ENCODE measurements around the gene KLHL41.
"Not testable (repeated sequence)": the region's sequence is repeated elsewhere in the genome, so short reads cannot be mapped to it uniquely, and the experiment has no call there.

The KLHL41 gene

GRCh38 chr2:169507698-169508097, 1.8 kb upstream of the KLHL41 start:
- DNase-seq (ENCODE audit: extremely low read depth in 1 of 2, low read depth in 1 of 2), result no peak

GRCh38 chr2:169509955-169510354, 453 bp downstream of the KLHL41 start:
- no peak for DNase-seq (ENCODE audit: extremely low read depth in 1 of 2, low read depth in 1 of 2)

GRCh38 chr2:169510496-169510895, 994 bp downstream of the KLHL41 start:
- no peak for DNase-seq (ENCODE audit: extremely low read depth in 1 of 2, low read depth in 1 of 2)

GRCh38 chr2:169511818-169512217, 2.3 kb downstream of the KLHL41 start:
- no peak for DNase-seq (ENCODE audit: extremely low read depth in 1 of 2, low read depth in 1 of 2)

GRCh38 chr2:169512525-169512924, 3.0 kb downstream of the KLHL41 start:
- no peak for DNase-seq (ENCODE audit: extremely low read depth in 1 of 2, low read depth in 1 of 2)

GRCh38 chr2:169513094-169513493, 3.6 kb downstream of the KLHL41 start:
- DNase-seq (ENCODE audit: extremely low read depth in 1 of 2, low read depth in 1 of 2), result no peak

- DNase-seq (ENCODE audit: extremely low read depth in 1 of 2, low read depth in 1 of 2), result no peak
Measured at GRCh38 chr2:169513926-169514325, 4.4 kb downstream of the KLHL41 start.

- not testable (repeated sequence) for DNase-seq (ENCODE audit: extremely low read depth in 1 of 2, low read depth in 1 of 2)
Measured at GRCh38 chr2:169514758-169515157, 5.3 kb downstream of the KLHL41 start.

GRCh38 chr2:169516488-169516995, 7.0 kb downstream of the KLHL41 start:
- not testable (repeated sequence) for DNase-seq (ENCODE audit: extremely low read depth in 1 of 2, low read depth in 1 of 2)

- DNase-seq (ENCODE audit: extremely low read depth in 1 of 2, low read depth in 1 of 2), result no peak
Measured at GRCh38 chr2:169520896-169521295, 11.4 kb downstream of the KLHL41 start.

- no peak for DNase-seq (ENCODE audit: extremely low read depth in 1 of 2, low read depth in 1 of 2)
Measured at GRCh38 chr2:169523681-169524080, 14.2 kb downstream of the KLHL41 start.

GRCh38 chr2:169525434-169525833, 15.9 kb downstream of the KLHL41 start:
- no peak for DNase-seq (ENCODE audit: extremely low read depth in 1 of 2, low read depth in 1 of 2)

GRCh38 chr2:169526451-169526850, 16.9 kb downstream of the KLHL41 start:
- DNase-seq (ENCODE audit: extremely low read depth in 1 of 2, low read depth in 1 of 2), result no peak

GRCh38 chr2:169528271-169528701, 18.8 kb downstream of the KLHL41 start:
- DNase-seq (ENCODE audit: extremely low read depth in 1 of 2, low read depth in 1 of 2), result peak; percentile 29 to 57

- not testable (repeated sequence) for DNase-seq (ENCODE audit: extremely low read depth in 1 of 2, low read depth in 1 of 2)
Measured at GRCh38 chr2:169539460-169539859, 30.0 kb downstream of the KLHL41 start.

- no peak for DNase-seq (ENCODE audit: extremely low read depth in 1 of 2, low read depth in 1 of 2)
Measured at GRCh38 chr2:169540146-169540545, 30.6 kb downstream of the KLHL41 start.

- DNase-seq (ENCODE audit: extremely low read depth in 1 of 2, low read depth in 1 of 2), result no peak
Measured at GRCh38 chr2:169542433-169542832, 32.9 kb downstream of the KLHL41 start.

GRCh38 chr2:169546756-169547155, 37.3 kb downstream of the KLHL41 start:
- no peak for DNase-seq (ENCODE audit: extremely low read depth in 1 of 2, low read depth in 1 of 2)

- no peak for DNase-seq (ENCODE audit: extremely low read depth in 1 of 2, low read depth in 1 of 2)
Measured at GRCh38 chr2:169561364-169561763, 51.9 kb downstream of the KLHL41 start.

- DNase-seq (ENCODE audit: extremely low read depth in 1 of 2, low read depth in 1 of 2), result not testable (repeated sequence)
Measured at GRCh38 chr2:169562084-169562483, 52.6 kb downstream of the KLHL41 start.

GRCh38 chr2:169562519-169562918, 53.0 kb downstream of the KLHL41 start:
- no peak for DNase-seq (ENCODE audit: extremely low read depth in 1 of 2, low read depth in 1 of 2)

GRCh38 chr2:169565686-169566085, 56.2 kb downstream of the KLHL41 start:
- DNase-seq (ENCODE audit: extremely low read depth in 1 of 2, low read depth in 1 of 2), result no peak

GRCh38 chr2:169569948-169570347, 60.4 kb downstream of the KLHL41 start:
- DNase-seq (ENCODE audit: extremely low read depth in 1 of 2, low read depth in 1 of 2), result no peak
